Kidney (tissue), 14 donors: Measurements from ENCODE around the gene TOX3. TPM values are rescaled to one million over a fixed set of nuclear protein-coding genes. Genes with fewer than 3 reads are reported as not detected.

Experiments
- DNase-seq, 5 donors: peaks; one replicate each; pipeline ENCODE4 v3.0.0-alpha.2; 2013 to 2020
- FAIRE-seq: peaks from 2 replicates; lab custom pipeline; 2012; peaks lifted over from hg19 to GRCh38; lab: Jason Lieb, UNC
- H3K27ac ChIP-seq, 2 donors: one replicate each; pipeline ENCODE4 v1.7.0; 2013; ENCODE audit warnings: low read depth in 2 of 2, low read length in 2 of 2, inconsistent platforms in 1 of 2
- H3K27me3 ChIP-seq: one replicate; pipeline ENCODE4 v1.7.1; 2013; ENCODE audit warnings: low read length, inconsistent platforms; ENCODE audit not compliant: control insufficient read depth, insufficient read depth
- H3K36me3 ChIP-seq, 3 donors: one replicate each; pipeline versions ENCODE4 v1.7.0 to v1.7.1; 2013; ENCODE audit warnings: low read length in 3 of 3, control low read depth in 1 of 3, inconsistent platforms in 1 of 3; ENCODE audit not compliant: insufficient read depth in 3 of 3, control insufficient read depth in 2 of 3
- H3K4me1 ChIP-seq, 3 donors: one replicate each; pipeline versions ENCODE4 v1.7.0 to v1.7.1; 2013; ENCODE audit warnings: low read length in 3 of 3, inconsistent platforms in 1 of 3, low read depth in 1 of 3; ENCODE audit not compliant: control insufficient read depth in 2 of 3, insufficient read depth in 2 of 3
- H3K4me3 ChIP-seq, 3 donors: one replicate each; pipeline versions ENCODE4 v1.7.0 to v1.8.1; 2013; ENCODE audit warnings: low read length in 3 of 3, control low read depth in 1 of 3, inconsistent platforms in 1 of 3
- H3K9ac ChIP-seq, 3 donors: one replicate each; pipeline versions ENCODE4 v1.7.0 to v1.7.1; 2013; ENCODE audit warnings: low read length in 3 of 3, control low read depth in 1 of 3, inconsistent platforms in 1 of 3
- H3K9me3 ChIP-seq, 3 donors: one replicate each; pipeline versions ENCODE4 v1.7.0 to v1.7.1; 2013; ENCODE audit warnings: low read length in 3 of 3, control low read depth in 1 of 3, inconsistent platforms in 1 of 3; ENCODE audit not compliant: control insufficient read depth in 2 of 3, insufficient read depth in 1 of 3
- intact Hi-C: fragments of 100-400 bp; cut with DNase I; formaldehyde crosslinking; loops from one replicate; pipeline ENCODE4 v1.11.1; 2022
- polyA plus RNA-seq: library from polyadenylated mRNA; stranded (reverse); fragments of 350-450 nt; fragmentation: Illumina TruSeq; extraction: RNeasy Lipid Tissue Mini Kit (QIAGEN cat#74804); gene quantifications from one replicate; pipeline ENCODE4 v1.2.3, GENCODE V29; 2014; ENCODE audit warnings: low read depth, low replicate concordance; ENCODE audit not compliant: insufficient read depth
- total RNA-seq: library from RNA; stranded (reverse); fragmentation: NEBNext Ultra II Directional; extraction: Animal tissue kit (Norgen Biotek cat#: 25700); gene quantifications from one replicate; pipeline ENCODE4 v1.2.1, GENCODE V29; 2021
- TF ChIP-seq, protein P1 (sequence below): IDR thresholded peaks from 3 replicates; pipeline ENCODE4 v1.5.1; 2012; ENCODE audit warnings: mild to moderate bottlenecking, moderate library complexity, borderline replicate concordance; ENCODE audit not compliant: insufficient read depth; ENCODE audit errors: extremely low read depth
- donor health status: control.
- donor health status: control.
- donor health status: control.
- donor health status: control.
- donor health status: control.
- donor health status: DM: yes; HTN: yes; CAD: no.
- donor health status: Normal renal cell carcinoma (clear cell type).

TOX3 gene
- total and polyA plus RNA-seq, 2 donors from 2014 or later, result 8.7 to 16.2 TPM

DNA sequence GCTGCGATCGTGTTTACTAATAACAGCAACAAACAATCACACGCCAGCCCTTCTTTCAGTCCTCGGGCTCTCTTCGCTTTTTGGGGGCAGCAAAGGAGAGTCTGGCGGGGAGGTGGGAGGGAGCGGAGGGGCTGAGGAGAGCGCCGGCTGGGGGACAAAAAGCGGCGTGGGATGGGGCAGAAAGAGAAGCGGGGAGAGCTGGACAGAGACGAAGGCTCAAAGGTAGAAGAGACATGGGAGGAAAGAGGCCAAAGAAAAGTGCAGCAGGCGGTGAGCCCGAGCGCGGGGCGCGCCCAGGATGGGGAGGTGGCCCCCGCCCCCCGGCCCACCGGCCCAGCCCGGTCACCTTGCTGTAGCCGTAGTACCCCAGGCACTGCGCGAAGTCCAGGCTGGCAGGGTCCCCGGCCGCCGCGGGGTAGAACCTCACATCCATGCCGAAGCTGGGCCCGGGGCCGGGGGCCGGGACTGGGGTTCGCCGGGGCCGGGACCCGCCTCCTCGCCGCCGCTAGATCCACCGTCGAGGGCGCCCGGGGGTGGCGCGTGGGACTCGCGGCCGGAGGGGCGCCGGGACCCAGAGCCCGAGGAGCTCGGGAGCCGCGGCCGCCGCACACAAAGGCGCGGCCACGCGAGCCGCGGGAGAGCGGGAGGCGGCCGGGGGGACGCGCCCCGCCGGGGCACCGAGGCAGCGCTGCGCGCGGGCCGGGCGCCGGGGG is 496 bp downstream of the TOX3 start:
- no peaks in the 10 kb centered on the region for H3K36me3 ChIP-seq
- DNase-seq, result peak; percentile 21 to 72 (median 32)
- H3K9ac ChIP-seq, result peak overlapping the region; percentile 16 to 70 (median 17)
- H3K9me3 ChIP-seq, result no peaks in the 10 kb centered on the region
- TF ChIP-seq, protein P1, sequence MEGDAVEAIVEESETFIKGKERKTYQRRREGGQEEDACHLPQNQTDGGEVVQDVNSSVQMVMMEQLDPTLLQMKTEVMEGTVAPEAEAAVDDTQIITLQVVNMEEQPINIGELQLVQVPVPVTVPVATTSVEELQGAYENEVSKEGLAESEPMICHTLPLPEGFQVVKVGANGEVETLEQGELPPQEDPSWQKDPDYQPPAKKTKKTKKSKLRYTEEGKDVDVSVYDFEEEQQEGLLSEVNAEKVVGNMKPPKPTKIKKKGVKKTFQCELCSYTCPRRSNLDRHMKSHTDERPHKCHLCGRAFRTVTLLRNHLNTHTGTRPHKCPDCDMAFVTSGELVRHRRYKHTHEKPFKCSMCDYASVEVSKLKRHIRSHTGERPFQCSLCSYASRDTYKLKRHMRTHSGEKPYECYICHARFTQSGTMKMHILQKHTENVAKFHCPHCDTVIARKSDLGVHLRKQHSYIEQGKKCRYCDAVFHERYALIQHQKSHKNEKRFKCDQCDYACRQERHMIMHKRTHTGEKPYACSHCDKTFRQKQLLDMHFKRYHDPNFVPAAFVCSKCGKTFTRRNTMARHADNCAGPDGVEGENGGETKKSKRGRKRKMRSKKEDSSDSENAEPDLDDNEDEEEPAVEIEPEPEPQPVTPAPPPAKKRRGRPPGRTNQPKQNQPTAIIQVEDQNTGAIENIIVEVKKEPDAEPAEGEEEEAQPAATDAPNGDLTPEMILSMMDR, result no peak
- peak overlapping the region; percentile 70 to 74 for H3K27ac ChIP-seq
- intact Hi-C loops, result no loop called here
- peak overlapping the region; percentile 40 to 79 (median 77) for H3K4me3 ChIP-seq
- H3K27me3 ChIP-seq, result peaks cover 9% of the 10 kb centered on the region
- peaks cover 0 to 5% (median 2%) of the 10 kb centered on the region in 3 donors for H3K4me1 ChIP-seq
- FAIRE-seq, result no peak

DNA sequence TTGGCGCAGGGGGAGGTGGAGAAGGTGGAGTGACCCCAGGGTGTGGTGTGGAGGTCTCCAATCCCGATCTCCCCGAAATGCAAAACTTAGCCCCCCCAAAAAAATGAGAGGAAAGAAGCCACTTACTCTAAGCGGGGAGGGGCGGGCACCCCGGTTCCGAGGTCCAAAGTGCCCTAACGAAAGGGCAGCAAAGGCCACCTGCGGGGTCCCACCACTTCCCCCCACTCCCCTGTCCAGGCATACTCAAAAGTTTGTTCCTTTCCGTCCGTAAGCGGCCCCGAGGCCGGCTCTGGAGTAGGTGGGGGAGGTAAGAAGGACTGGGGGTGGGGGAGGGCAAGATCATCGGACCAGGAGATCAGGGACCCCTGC is 1.1 kb downstream of the TOX3 start:
- no peaks in the 10 kb centered on the region for H3K36me3 ChIP-seq
- peak overlapping the region; percentile 70 to 74 for H3K27ac ChIP-seq
- peak overlapping the region; percentile 64 to 79 (median 77) for H3K4me3 ChIP-seq
- H3K9me3 ChIP-seq, result no peaks in the 10 kb centered on the region
- intact Hi-C loops, result no loop called here
- peaks cover 0 to 5% (median 2%) of the 10 kb centered on the region in 3 donors for H3K4me1 ChIP-seq
- DNase-seq (peak in 4 of 5 donors; percentile 19 to 77 (median 42)), FAIRE-seq (no peak)
- H3K27me3 ChIP-seq, result peaks cover 9% of the 10 kb centered on the region
- TF ChIP-seq, protein P1, result no peak
- H3K9ac ChIP-seq, result peak overlapping the region in 2 of 3 donors; percentile 16 to 70

- Histone ChIP-seq H3K27me3 (peaks cover 9% of the 10 kb centered on the region), H3K9ac (peak overlapping the region; percentile 25 to 70 (median 45)), H3K4me1 (peaks cover 0 to 5% (median 2%) of the 10 kb centered on the region in 3 donors), H3K4me3 (peak overlapping the region; percentile 64 to 79 (median 77)), H3K9me3 (no peaks in the 10 kb centered on the region), H3K36me3 (no peaks in the 10 kb centered on the region), H3K27ac (peak overlapping the region; percentile 70 to 72)
- intact Hi-C loops, result no loop called here
- TF ChIP-seq, protein P1, result no peak
- FAIRE-seq (no peak), DNase-seq (peak in 3 of 5 donors; percentile 13 to 49 (median 33))
Observed at GRCh38 chr16:52545222-52545897, 1.6 kb downstream of the TOX3 start.
